Esophagus muscularis mucosa (tissue), 3 donors: ENCODE data around the gene FXYD4.

Experiments used
- EP300 ChIP-seq: sonication (generic); formaldehyde crosslinking; IDR thresholded peaks from one replicate; pipeline ENCODE4 v1.6.1; 2017; ENCODE audit warnings: antibody characterized with exemption
- TF ChIP-seq, protein P1 (sequence below), 3 experiments: fragments of 200-600 bp in 2 of 3; fragments of 450-650 bp in 1 of 3; sonication (generic) in 2 of 3; IDR thresholded peaks; one replicate each; pipeline ENCODE4 v1.5.1; 2017 to 2019; ENCODE audit warnings: antibody characterized with exemption in 3 of 3, mild to moderate bottlenecking in 2 of 3, moderate library complexity in 1 of 3

- TF ChIP-seq, protein P1, sequence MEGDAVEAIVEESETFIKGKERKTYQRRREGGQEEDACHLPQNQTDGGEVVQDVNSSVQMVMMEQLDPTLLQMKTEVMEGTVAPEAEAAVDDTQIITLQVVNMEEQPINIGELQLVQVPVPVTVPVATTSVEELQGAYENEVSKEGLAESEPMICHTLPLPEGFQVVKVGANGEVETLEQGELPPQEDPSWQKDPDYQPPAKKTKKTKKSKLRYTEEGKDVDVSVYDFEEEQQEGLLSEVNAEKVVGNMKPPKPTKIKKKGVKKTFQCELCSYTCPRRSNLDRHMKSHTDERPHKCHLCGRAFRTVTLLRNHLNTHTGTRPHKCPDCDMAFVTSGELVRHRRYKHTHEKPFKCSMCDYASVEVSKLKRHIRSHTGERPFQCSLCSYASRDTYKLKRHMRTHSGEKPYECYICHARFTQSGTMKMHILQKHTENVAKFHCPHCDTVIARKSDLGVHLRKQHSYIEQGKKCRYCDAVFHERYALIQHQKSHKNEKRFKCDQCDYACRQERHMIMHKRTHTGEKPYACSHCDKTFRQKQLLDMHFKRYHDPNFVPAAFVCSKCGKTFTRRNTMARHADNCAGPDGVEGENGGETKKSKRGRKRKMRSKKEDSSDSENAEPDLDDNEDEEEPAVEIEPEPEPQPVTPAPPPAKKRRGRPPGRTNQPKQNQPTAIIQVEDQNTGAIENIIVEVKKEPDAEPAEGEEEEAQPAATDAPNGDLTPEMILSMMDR (IDR thresholded peaks at IDR 0.05): no peak
- TF ChIP-seq EP300: no peak
Observed at GRCh38 chr10:43421519-43421918, 50.1 kb downstream of the FXYD4 start.
